Mesothelial cell of epicardium (in vitro differentiated cells): ENCODE data around the gene ATP2A3. TPM values are rescaled to one million over a fixed set of nuclear protein-coding genes. Genes with fewer than 3 reads are reported as not detected.

Experiments used
- DNase-seq, 2 experiments: peaks; one replicate each; pipeline ENCODE4 v3.0.0; 2021; ENCODE audit warnings: low spot score in 2 of 2; ENCODE audit not compliant: unreplicated experiment in 2 of 2
- H3K27ac Mint-ChIP-seq: 2 replicates; pipeline ENCODE4 v1.8.0; 2021; ENCODE audit warnings: mixed read lengths
- H3K27me3 Mint-ChIP-seq: 2 replicates; pipeline ENCODE4 v1.8.0; 2021; ENCODE audit warnings: low read depth, mixed read lengths
- H3K36me3 Mint-ChIP-seq: 2 replicates; pipeline ENCODE4 v1.8.0; 2021; ENCODE audit warnings: mixed read lengths
- H3K4me1 Mint-ChIP-seq: 2 replicates; pipeline ENCODE4 v1.8.0; 2021; ENCODE audit warnings: mixed read lengths
- H3K4me3 Mint-ChIP-seq: 2 replicates; pipeline ENCODE4 v1.8.0; 2021; ENCODE audit warnings: mild to moderate bottlenecking, moderate library complexity, mixed read lengths
- H3K9me3 Mint-ChIP-seq: 2 replicates; pipeline ENCODE4 v1.8.0; 2021; ENCODE audit warnings: mixed read lengths
- CTCF ChIP-seq: fragments of 200-600 bp; sonication (generic); IDR thresholded peaks from one replicate; pipeline ENCODE4 v1.5.0; 2021; ENCODE audit warnings: antibody characterized with exemption; ENCODE audit not compliant: unreplicated experiment
- total RNA-seq: library from RNA; stranded (reverse); gene quantifications from 3 replicates; pipeline ENCODE4 v1.2.1, GENCODE V29; 2021

The ATP2A3 gene
- total RNA-seq, 1 donor from 2014 or later: 4.1 TPM

GRCh38 chr17:3926860-3927627, 37.2 kb downstream of the ATP2A3 start:
- H3K4me3 Mint-ChIP-seq: peak overlapping the region; percentile 3
- TF ChIP-seq CTCF: no peak
- H3K4me1 Mint-ChIP-seq: peaks cover 36% of the 10 kb centered on the region
- DNase-seq: no peak
- peak overlapping the region; percentile 85 for H3K27ac Mint-ChIP-seq
- no peaks in the 10 kb centered on the region for H3K27me3 Mint-ChIP-seq
- no peaks in the 10 kb centered on the region for H3K36me3 Mint-ChIP-seq
- H3K9me3 Mint-ChIP-seq: no peaks in the 10 kb centered on the region

GRCh38 chr17:3925684-3926485, 38.4 kb downstream of the ATP2A3 start:
- DNase-seq: no peak
- Mint-ChIP-seq H3K4me1 (peaks cover 36% of the 10 kb centered on the region), H3K27me3 (no peaks in the 10 kb centered on the region), H3K27ac (peak overlapping the region; percentile 33), H3K36me3 (no peaks in the 10 kb centered on the region), H3K9me3 (no peaks in the 10 kb centered on the region), H3K4me3 (no peak overlapping the region)
- no peak for TF ChIP-seq CTCF

- Mint-ChIP-seq H3K27ac (no peak overlapping the region), H3K36me3 (no peaks in the 10 kb centered on the region), H3K27me3 (no peaks in the 10 kb centered on the region), H3K4me3 (no peak overlapping the region), H3K9me3 (no peaks in the 10 kb centered on the region), H3K4me1 (peaks cover 36% of the 10 kb centered on the region)
- no peak for TF ChIP-seq CTCF
- no peak for DNase-seq
Measured at GRCh38 chr17:3924512-3925350, 39.5 kb downstream of the ATP2A3 start.

- no peak overlapping the region for H3K27ac Mint-ChIP-seq
Measured at GRCh38 chr17:3923466-3924190, 40.6 kb downstream of the ATP2A3 start.

More at GRCh38 chr17:3923466-3924190, 40.6 kb downstream of the ATP2A3 start:
- Mint-ChIP-seq H3K36me3 (no peaks in the 10 kb centered on the region), H3K9me3 (no peaks in the 10 kb centered on the region), H3K4me3 (no peak overlapping the region), H3K4me1 (peaks cover 37% of the 10 kb centered on the region), H3K27me3 (no peaks in the 10 kb centered on the region)
- no peak for TF ChIP-seq CTCF
- no peak for DNase-seq
